ENCODE data around the gene C12orf76. TPM values are rescaled to one million over a fixed set of nuclear protein-coding genes. Genes with fewer than 3 reads are reported as not detected.

C12orf76 gene
- polyA plus RNA-seq, 3 donors = 9.3 to 19.4 (median 10.6) TPM

DNA sequence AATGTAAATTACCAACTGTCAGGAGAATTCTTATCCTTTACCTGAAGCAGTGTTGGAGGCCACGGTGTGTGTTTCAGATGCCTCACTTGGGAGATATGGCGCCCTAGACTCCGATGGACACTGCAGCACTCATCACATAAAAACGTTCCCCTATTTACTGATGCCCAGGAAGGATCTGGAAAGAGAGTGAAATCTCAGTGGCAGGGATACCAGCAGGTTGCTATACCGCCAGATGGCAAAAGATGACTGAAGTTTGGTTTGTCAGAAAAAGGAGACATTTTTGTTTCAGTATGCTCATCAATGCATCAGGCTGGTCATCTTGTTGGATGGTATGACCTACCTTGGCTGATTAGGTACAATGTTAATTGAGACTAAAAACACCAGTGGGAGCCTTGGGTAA lies 56.7 kb downstream of the C12orf76 start:
- H3K36me3 Mint-ChIP-seq = peaks cover 45 to 59% of the 10 kb centered on the region in 2 donors
- intact Hi-C loops (cut with micrococcal nuclease) = no loop called here
- Histone ChIP-seq H2AFZ (ENCODE audit: insufficient read depth, low read depth, low read length, poor library complexity, severe bottlenecking) (no peak overlapping the region), H3K4me1 (ENCODE audit: control insufficient read depth in 1 of 2, insufficient read depth in 2 of 2, low read length in 2 of 2) (peaks cover 25 to 27% of the 10 kb centered on the region in 2 donors), H3K4me3 (replicated peaks in 1 of 3; ENCODE audit: low read depth in 2 of 3, low read length in 3 of 3) (no peak overlapping the region), H3K79me2 (ENCODE audit: insufficient read depth, low read length) (peaks cover 93% of the 10 kb centered on the region), H3K27me3 (ENCODE audit: control insufficient read depth in 2 of 2, insufficient read depth in 2 of 2, low read length in 2 of 2) (no peaks in the 10 kb centered on the region), H3K9ac (ENCODE audit: insufficient read depth, low read length, poor library complexity, severe bottlenecking) (no peak overlapping the region), H3K4me2 (replicated peaks; ENCODE audit: extremely low read depth, low read length, poor library complexity, severe bottlenecking) (no peak overlapping the region), H3K27ac (ENCODE audit: low read depth in 1 of 2, low read length in 2 of 2) (peak overlapping the region in 1 of 2 donors; percentile 47), H3K36me3 (replicated peaks in 1 of 2; ENCODE audit: control insufficient read depth in 1 of 2, insufficient read depth in 2 of 2, low read length in 2 of 2) (peaks cover 50 to 61% of the 10 kb centered on the region in 2 donors), H4K20me1 (ENCODE audit: insufficient read depth, low read length) (peaks cover 85% of the 10 kb centered on the region), H3K9me3 (replicated peaks in 1 of 2; ENCODE audit: control insufficient read depth in 1 of 2, insufficient read depth in 1 of 2, low read length in 2 of 2) (no peaks in the 10 kb centered on the region)
- H3K27me3 Mint-ChIP-seq (ENCODE audit: low read depth in 3 of 3) = no peaks in the 10 kb centered on the region
- peak overlapping the region in 3 of 7 donors; percentile 27 to 73 (median 64) for H3K27ac Mint-ChIP-seq
- H3K4me3 Mint-ChIP-seq = no peak overlapping the region
- H3K4me1 Mint-ChIP-seq = peaks cover 28% of the 10 kb centered on the region
- TF ChIP-seq, protein P1, sequence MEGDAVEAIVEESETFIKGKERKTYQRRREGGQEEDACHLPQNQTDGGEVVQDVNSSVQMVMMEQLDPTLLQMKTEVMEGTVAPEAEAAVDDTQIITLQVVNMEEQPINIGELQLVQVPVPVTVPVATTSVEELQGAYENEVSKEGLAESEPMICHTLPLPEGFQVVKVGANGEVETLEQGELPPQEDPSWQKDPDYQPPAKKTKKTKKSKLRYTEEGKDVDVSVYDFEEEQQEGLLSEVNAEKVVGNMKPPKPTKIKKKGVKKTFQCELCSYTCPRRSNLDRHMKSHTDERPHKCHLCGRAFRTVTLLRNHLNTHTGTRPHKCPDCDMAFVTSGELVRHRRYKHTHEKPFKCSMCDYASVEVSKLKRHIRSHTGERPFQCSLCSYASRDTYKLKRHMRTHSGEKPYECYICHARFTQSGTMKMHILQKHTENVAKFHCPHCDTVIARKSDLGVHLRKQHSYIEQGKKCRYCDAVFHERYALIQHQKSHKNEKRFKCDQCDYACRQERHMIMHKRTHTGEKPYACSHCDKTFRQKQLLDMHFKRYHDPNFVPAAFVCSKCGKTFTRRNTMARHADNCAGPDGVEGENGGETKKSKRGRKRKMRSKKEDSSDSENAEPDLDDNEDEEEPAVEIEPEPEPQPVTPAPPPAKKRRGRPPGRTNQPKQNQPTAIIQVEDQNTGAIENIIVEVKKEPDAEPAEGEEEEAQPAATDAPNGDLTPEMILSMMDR (IDR thresholded peaks at IDR 0.05) = no peak
- H3K9me3 Mint-ChIP-seq = no peaks in the 10 kb centered on the region
- 89% methylated on average over 1 of the region's 5 CpGs for WGBS (ENCODE audit: insufficient coverage)
- DNase-seq = no peak

Small RNA genes within 50 kb of the gene (small RNA-seq; reads per million reads assigned to genes)
- not detected for gene AC007546.2 (ENCODE audit: insufficient read length, low read depth)

Other genes with a start within 250 kb of the C12orf76 start
- gene TRPV4, start 215.1 kb downstream of the C12orf76 start, polyA plus RNA-seq = 1 to 10 TPM in 2 of 3 donors, under 1 TPM in 1; 0.64 to 3.1 (median 2.0) TPM
- 10 to 100 TPM; 46.2 to 65.9 (median 51.7) TPM for gene GLTP, start 168.0 kb downstream of the C12orf76 start, polyA plus RNA-seq
- gene TCHP, start 148.2 kb downstream of the C12orf76 start, polyA plus RNA-seq = 10 to 100 TPM in 1 of 3 donors, 1 to 10 TPM in 2; 2.6 to 24.5 (median 7.3) TPM
- 100 to 1,000 TPM in 1 of 3 donors, 10 to 100 TPM in 2; 75.8 to 139 (median 98.8) TPM for gene GIT2, start 52.2 kb downstream of the C12orf76 start, polyA plus RNA-seq
- gene ANKRD13A, start 49.1 kb downstream of the C12orf76 start, polyA plus RNA-seq = 10 to 100 TPM; 42.8 to 89.3 (median 46.8) TPM
- under 1 TPM; 0.39 to 0.97 (median 0.47) TPM for gene IFT81, start 75.8 kb upstream of the C12orf76 start, polyA plus RNA-seq
- gene ATP2A2, start 232.7 kb upstream of the C12orf76 start, polyA plus RNA-seq = 10 to 100 TPM in 1 of 3 donors, 1 to 10 TPM in 2; 4.5 to 83.1 (median 6.9) TPM

All from CD14-positive monocyte (primary cell).